NCI-H748 (cell line): ENCODE data around the gene OSBPL1A.
A peak's percentile ranks its signal among the peaks of the same experiment; 100 is the strongest.

Source experiments
- DNase-seq: peaks from one replicate; lab custom pipeline; 2025; ENCODE audit not compliant: unreplicated experiment; lab: John Stamatoyannopoulos, UW

OSBPL1A gene

GRCh38 chr18:24344509-24344908 lies 53.1 kb downstream of the OSBPL1A start:
- no peak for DNase-seq

- DNase-seq, result no peak
Observed at GRCh38 chr18:24342347-24342746, 55.3 kb downstream of the OSBPL1A start.

- DNase-seq, result no peak
Observed at GRCh38 chr18:24341361-24341760, 56.3 kb downstream of the OSBPL1A start.

DNA sequence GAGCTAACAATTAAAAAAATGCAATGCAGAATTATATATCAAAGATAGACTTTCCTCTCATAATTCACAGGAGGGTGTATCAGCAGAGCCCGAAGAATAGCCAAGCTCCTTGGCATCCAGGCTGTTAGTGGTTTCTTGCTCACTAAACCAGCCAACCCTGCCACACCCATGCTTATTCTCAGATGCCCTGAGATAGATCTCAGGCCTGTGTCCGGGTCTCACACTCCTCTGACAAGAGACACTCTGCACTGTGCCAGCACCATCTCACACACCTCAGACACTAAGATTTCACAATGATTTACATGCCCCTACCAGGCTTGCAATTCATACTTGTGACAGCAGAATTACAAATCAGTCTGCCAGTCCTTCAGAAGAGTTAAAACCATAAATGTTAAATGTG lies 64.5 kb downstream of the OSBPL1A start:
- no peak for DNase-seq

- DNase-seq, result no peak
Observed at GRCh38 chr18:24326211-24326610, 71.4 kb downstream of the OSBPL1A start.

DNA sequence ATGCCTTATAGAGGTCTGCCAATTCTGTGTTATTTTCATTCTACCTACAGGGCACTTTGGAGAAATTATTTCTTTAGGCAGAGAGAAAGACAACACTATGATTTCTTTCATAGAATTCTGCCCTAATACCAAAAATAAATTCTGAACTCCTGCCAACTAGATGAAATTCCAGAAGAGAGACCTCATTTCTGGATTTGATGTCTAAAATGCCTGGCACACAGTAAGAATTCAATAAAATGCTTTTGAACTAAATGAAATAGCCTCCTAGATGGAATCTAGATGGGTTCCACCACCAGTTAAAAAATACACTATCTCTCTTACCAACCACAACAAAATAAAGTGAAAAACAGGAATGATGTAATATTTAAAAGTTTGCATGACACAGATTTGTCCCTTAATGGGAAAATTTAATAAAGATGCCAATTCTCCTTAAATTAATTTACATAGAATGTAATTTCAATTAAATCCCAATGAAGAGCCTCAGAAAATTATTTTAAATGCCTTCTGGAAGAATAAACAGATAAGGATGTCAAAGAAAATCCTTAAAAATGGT lies 75.0 kb downstream of the OSBPL1A start:
- DNase-seq, result no peak

GRCh38 chr18:24321071-24321470 lies 76.6 kb downstream of the OSBPL1A start:
- DNase-seq, result no peak

DNA sequence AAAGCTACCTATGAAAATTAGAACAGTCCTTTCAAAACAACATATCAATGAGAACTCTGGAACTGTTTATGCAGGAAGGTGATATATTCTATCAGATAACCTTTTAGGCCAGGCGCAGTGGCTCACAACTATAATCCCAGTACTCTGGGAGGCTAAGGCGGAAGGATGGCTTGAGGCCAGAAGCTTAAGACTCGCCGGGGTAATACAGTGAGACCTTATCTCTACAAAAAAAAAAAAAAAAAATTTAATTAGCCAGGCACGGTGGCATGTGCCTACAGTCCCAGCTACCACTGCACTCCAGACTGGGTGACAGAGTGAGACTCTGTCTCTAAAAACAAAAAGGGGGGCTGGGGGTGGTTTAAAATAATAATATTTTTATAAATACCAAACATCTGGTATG lies 77.9 kb downstream of the OSBPL1A start:
- DNase-seq, result no peak

DNA sequence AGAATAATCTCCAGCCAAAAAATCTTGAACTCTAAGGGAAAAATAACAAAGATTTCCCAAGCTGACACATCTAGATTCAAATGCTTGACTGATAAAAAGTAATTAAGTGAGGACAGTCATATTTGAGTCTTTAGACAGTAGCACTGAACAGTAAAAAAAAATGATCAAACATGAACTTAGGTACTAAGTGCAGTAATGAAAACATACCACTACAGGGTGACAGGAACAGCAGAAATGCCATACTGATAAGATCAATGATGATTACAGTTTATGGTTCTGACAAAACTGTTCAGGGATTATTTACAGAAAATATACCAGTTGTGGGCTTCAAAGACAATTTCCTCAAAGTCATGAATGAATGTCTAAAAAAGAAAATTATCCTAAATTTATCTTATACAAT lies 80.3 kb downstream of the OSBPL1A start:
- no peak for DNase-seq

GRCh38 chr18:24315170-24315569 lies 82.5 kb downstream of the OSBPL1A start:
- no peak for DNase-seq

- DNase-seq, result no peak
Observed at GRCh38 chr18:24306201-24306600, 91.4 kb downstream of the OSBPL1A start.

GRCh38 chr18:24300703-24301102 lies 96.9 kb downstream of the OSBPL1A start:
- no peak for DNase-seq

- no peak for DNase-seq
Observed at GRCh38 chr18:24296276-24296675, 101.3 kb downstream of the OSBPL1A start.

DNA sequence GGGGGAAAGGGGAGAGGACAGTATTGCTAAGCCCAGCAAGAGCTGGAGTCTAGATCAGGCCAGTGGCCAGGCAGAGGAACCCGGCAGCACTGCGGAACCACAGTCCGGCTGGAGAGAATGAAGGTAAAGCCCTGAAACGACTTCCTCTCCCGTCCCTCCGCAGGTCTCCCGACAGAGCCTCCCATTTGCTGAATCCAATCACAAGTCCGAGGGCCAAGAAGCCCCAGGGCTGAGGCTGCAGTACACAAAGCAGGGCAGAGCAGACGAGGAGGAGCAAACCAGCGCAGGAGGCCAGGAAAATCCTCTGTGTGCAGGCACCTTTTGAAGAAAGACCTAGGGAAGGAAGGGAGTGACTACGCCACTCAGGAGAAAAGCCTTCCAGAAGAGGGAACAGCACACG lies 104.4 kb downstream of the OSBPL1A start:
- no peak for DNase-seq

GRCh38 chr18:24278591-24278990 lies 119.0 kb downstream of the OSBPL1A start:
- no peak for DNase-seq

DNA sequence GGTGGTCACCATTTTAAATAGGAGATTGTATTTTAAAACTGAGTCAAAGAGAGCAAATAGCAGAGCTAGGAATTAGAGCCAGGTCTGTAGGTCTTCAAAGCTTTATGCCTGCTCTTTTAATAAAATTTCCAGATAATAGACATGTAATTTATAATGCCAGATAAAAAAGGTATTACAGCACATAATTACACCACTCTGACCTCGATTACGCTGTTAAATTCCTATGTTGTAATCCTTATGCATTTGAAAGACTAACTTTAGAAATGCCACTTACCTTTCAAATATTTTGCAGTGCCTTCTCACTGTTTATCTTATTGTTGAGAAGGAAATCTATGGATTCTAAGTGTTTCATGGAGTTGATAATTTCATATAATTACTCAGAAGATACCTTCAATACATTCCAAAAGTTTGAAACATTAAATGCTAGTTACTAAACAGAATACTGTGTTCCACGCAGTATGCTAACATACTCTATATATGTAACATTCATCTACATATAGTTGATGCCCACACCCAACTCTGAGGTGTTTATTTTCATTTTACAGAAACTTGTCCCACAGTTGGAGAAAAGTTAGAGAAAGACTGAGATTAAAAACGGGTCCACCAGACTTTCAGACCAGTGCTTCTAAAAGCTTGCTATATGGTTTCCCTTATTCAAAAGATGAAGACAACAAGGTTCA lies 120.0 kb downstream of the OSBPL1A start:
- DNase-seq, result no peak

DNA sequence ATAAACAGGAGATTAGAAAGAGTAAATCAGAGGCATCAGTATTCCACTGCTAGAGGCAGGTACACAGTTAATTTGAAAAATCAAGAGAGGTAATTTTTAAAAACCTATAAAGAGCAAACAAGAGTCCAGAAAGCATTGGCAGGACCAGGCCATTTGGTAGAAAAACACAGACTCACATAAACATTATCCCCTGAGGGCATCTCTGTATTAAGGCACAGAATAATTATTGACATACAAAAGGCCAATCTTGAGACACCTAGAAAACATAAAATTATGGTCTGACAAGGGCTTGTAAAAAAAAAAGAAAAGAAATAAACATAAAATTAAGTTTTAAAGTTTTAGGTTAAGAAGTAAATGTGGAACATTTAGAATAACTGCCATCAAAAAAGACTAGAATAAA lies 120.6 kb downstream of the OSBPL1A start:
- no peak for DNase-seq

GRCh38 chr18:24274837-24275236 lies 122.8 kb downstream of the OSBPL1A start:
- no peak for DNase-seq

GRCh38 chr18:24273596-24273995 lies 124.0 kb downstream of the OSBPL1A start:
- DNase-seq, result no peak

DNA sequence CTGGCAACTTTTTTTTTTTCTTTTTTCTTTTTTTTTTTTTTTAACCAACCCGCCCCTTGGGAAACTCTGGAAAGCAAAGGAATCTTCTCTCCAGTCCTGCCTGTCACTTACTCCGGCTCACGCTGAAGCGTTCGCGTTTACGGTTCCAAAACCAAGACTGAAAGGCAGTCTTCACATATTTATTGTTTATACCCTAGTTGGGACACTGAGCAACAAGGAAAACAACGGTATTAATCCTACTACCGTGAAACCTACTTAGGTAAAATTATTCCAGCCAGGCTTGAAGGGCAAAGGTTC lies 125.4 kb downstream of the OSBPL1A start:
- no peak for DNase-seq

GRCh38 chr18:24271381-24272228 lies 126.0 kb downstream of the OSBPL1A start:
- DNase-seq, result peak; percentile 87

DNA sequence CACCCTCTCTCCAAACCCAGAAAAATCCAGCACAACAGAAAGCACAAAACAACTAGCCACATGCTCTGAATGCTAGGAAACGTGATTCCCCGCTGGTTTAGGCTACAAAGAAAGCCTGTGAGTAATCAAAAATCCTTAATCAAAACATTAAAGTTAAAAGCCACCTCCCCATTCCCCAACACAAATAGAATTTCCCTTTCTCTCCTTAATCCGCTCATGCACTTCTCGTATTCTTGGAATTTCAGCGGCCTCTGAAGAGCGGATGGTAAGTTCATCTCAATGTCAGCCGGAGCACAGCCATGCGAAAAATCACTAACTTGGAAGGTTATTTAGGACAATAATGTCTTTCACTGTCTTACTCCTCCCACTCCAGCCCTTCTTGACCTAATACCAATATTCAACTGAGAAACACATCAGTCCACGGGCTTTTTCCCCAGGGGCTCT lies 126.7 kb downstream of the OSBPL1A start:
- DNase-seq, result peak; percentile 50
